Upper lobe of right lung (tissue), 1 donor: ENCODE data around the gene GNAL. TPM values are rescaled to one million over a fixed set of nuclear protein-coding genes. Genes with fewer than 3 reads are reported as not detected.

Experiments used
- ATAC-seq: fragments of 200-7000 bp; cut with Tn5 transposase; one replicate; pipeline ENCODE4 v1.9.1; 2020; ENCODE audit warnings: mild to moderate bottlenecking, moderate library complexity
- DNase-seq: peaks from one replicate; pipeline ENCODE4 v3.0.0-alpha.2; 2020
- H3K27ac ChIP-seq: fragments of 200-600 bp; one replicate; pipeline ENCODE4 v1.8.0; 2022
- H3K27me3 ChIP-seq: fragments of 200-600 bp; one replicate; pipeline ENCODE4 v1.8.0; 2022; ENCODE audit warnings: mild to moderate bottlenecking
- H3K36me3 ChIP-seq: fragments of 200-600 bp; one replicate; pipeline ENCODE4 v1.8.0; 2022
- H3K4me1 ChIP-seq: fragments of 200-600 bp; one replicate; pipeline ENCODE4 v1.8.0; 2022
- H3K4me3 ChIP-seq: fragments of 200-600 bp; one replicate; pipeline ENCODE4 v1.8.0; 2022; ENCODE audit warnings: mild to moderate bottlenecking
- H3K9me3 ChIP-seq: fragments of 200-600 bp; one replicate; pipeline ENCODE4 v1.8.0; 2022
- CTCF ChIP-seq: fragments of 200-600 bp; IDR thresholded peaks from one replicate; pipeline ENCODE4 v1.8.0; 2022; ENCODE audit warnings: antibody characterized with exemption
- intact Hi-C: fragments of 100-400 bp; cut with DNase I; formaldehyde crosslinking; loops from one replicate; pipeline ENCODE4 v1.11.0; 2022
- total RNA-seq: library from RNA; stranded (reverse); fragmentation: NEBNext Ultra II Directional; extraction: Animal tissue kit (Norgen Biotek cat#: 25700); gene quantifications from one replicate; pipeline ENCODE4 v1.2.1, GENCODE V29; 2021
- donor health status: DM: no; HTN: yes; CAD: no; lungs with severe emphysema.

GNAL gene
- total RNA-seq, 1 donor from 2014 or later, result 4.3 TPM

DNA sequence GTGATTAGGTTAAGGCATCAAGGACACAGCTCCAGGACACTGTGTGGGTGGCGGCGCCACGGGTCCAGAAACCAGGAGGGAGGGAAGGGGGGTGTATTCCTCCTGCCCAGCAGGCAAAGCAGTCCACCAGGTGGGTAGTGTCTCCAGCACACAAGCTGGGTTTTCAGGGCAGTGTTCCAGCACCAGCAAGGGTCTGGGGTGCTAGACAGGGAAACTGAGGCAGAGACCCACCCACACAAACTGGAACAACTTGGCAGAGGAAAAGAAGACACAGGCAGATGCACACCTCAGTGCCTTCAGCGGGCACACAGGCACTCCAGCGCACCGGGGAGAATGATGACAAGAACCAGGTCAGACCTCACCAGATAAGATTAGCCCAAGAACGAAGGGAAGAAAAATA, 28.4 kb upstream of the GNAL start:
- no peaks in the 10 kb centered on the region for H3K9me3 ChIP-seq
- H3K27me3 ChIP-seq, result no peaks in the 10 kb centered on the region
- H3K4me3 ChIP-seq, result no peak overlapping the region
- TF ChIP-seq CTCF, result no peak
- no peak overlapping the region for H3K27ac ChIP-seq
- DNase-seq (no peak), ATAC-seq (no peak)
- intact Hi-C loops, result no loop called here
- H3K36me3 ChIP-seq, result no peaks in the 10 kb centered on the region
- H3K4me1 ChIP-seq, result no peaks in the 10 kb centered on the region

GRCh38 chr18:11661430-11661829, 27.6 kb upstream of the GNAL start:
- H3K27me3 ChIP-seq, result no peaks in the 10 kb centered on the region

GRCh38 chr18:11663439-11664029, 25.5 kb upstream of the GNAL start:
- Histone ChIP-seq H3K4me1 (no peaks in the 10 kb centered on the region), H3K27ac (no peak overlapping the region), H3K9me3 (no peaks in the 10 kb centered on the region), H3K36me3 (no peaks in the 10 kb centered on the region), H3K27me3 (no peaks in the 10 kb centered on the region), H3K4me3 (no peak overlapping the region)
- ATAC-seq (no peak), DNase-seq (no peak)
- no peak for TF ChIP-seq CTCF
- intact Hi-C loops, result no loop called here

More at GRCh38 chr18:11661430-11661829, 27.6 kb upstream of the GNAL start:
- intact Hi-C loops, result no loop called here
- TF ChIP-seq CTCF, result no peak
- H3K36me3 ChIP-seq, result no peaks in the 10 kb centered on the region
- H3K27ac ChIP-seq, result no peak overlapping the region
- ATAC-seq (no peak), DNase-seq (no peak)
- H3K4me3 ChIP-seq, result no peak overlapping the region
- no peaks in the 10 kb centered on the region for H3K4me1 ChIP-seq
- no peaks in the 10 kb centered on the region for H3K9me3 ChIP-seq

DNA sequence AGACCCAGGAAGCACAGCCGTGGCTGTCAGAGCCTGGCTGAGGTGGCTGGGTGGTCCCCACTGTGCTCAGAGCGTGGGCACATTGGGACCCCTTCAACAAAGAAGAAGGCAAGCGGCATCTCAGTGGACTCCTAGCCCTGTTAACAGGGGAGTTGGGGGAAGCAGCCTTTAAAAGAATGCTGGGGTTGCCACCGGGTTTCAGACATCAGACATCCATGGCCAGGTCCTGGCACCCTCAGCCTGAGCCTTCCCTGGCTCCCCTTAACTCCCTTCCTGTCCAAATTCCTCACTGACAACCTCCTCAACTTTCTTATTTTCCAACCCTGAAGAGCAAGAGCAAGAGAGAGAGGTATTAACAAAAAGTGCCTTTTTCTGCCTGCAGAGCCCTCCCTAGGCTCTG, 24.8 kb upstream of the GNAL start:
- intact Hi-C loops, result no loop called here
- Histone ChIP-seq H3K4me1 (no peaks in the 10 kb centered on the region), H3K27me3 (no peaks in the 10 kb centered on the region), H3K27ac (no peak overlapping the region), H3K4me3 (no peak overlapping the region), H3K9me3 (no peaks in the 10 kb centered on the region), H3K36me3 (no peaks in the 10 kb centered on the region)
- DNase-seq, result no peak
- ATAC-seq, result no peak
- TF ChIP-seq CTCF, result no peak

- H3K36me3 ChIP-seq, result no peaks in the 10 kb centered on the region
- H3K27ac ChIP-seq, result no peak overlapping the region
- DNase-seq, result peak; percentile 2
- no peak for ATAC-seq
- no peaks in the 10 kb centered on the region for H3K9me3 ChIP-seq
- no peak for TF ChIP-seq CTCF
- H3K4me1 ChIP-seq, result no peaks in the 10 kb centered on the region
- H3K27me3 ChIP-seq, result no peaks in the 10 kb centered on the region
- H3K4me3 ChIP-seq, result no peak overlapping the region
- intact Hi-C loops, result no loop called here
These were observed 23.9 kb upstream of the GNAL start for GRCh38 chr18:11665146-11665545.

DNA sequence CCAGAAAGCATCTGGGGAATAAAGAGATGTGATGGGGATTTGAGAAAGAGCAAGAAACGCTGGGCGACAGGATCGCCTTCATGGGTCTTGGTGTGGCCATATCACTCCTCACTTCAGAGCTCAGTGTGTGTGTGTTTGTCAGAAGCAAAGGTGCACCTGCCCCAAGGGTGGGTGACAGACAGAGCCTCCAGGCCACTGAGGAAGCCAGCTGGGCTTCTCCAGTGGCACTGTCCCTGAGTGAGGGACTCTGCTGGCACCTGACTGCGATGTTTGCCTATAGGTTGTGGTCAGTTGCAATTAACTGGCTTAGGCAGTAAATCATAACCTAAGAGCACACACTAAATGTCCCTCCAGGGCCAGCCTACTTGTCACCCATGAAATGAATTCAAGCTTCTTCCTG, 23.5 kb upstream of the GNAL start:
- Histone ChIP-seq H3K27me3 (no peaks in the 10 kb centered on the region), H3K27ac (no peak overlapping the region), H3K9me3 (no peaks in the 10 kb centered on the region), H3K4me3 (no peak overlapping the region), H3K36me3 (no peaks in the 10 kb centered on the region), H3K4me1 (no peaks in the 10 kb centered on the region)
- DNase-seq (peak; percentile 3), ATAC-seq (no peak)
- intact Hi-C loops, result no loop called here
- no peak for TF ChIP-seq CTCF
